K562 (cell line): ENCODE measurements around the gene SLC9A1. TPM values are rescaled to one million over a fixed set of nuclear protein-coding genes. Genes with fewer than 3 reads are reported as not detected.

Source experiments
- BRF2 ChIP-seq: IDR thresholded peaks from 3 replicates; pipeline ENCODE4 v1.6.1; 2011; ENCODE audit warnings: borderline replicate concordance, mild to moderate bottlenecking; ENCODE audit not compliant: insufficient read length, insufficient read depth
- CBFA2T2 ChIP-seq: fragments of 450-650 bp; conservative IDR thresholded peaks from 2 replicates; pipeline ENCODE4 v1.6.1; 2017; ENCODE audit warnings: mild to moderate bottlenecking
- CEBPG ChIP-seq, 3 experiments: fragments of 200-800 bp in 1 of 3; sonication (Bioruptor generic) in 1 of 3; sonication (generic) in 1 of 3; formaldehyde crosslinking in 1 of 3; IDR thresholded peaks in 2 of 3; conservative IDR thresholded peaks in 1 of 3; 2 replicates each; pipeline versions ENCODE4 v1.6.1 to v1.8.0; 2016 to 2022; ENCODE audit warnings: missing compliant biosample characterization in 2 of 3, missing genetic modification characterization in 2 of 3, mild to moderate bottlenecking in 1 of 3, missing genetic modification reagents in 1 of 3
- CLOCK ChIP-seq: fragments of 250-450 bp; sonication (Bioruptor Pico); IDR thresholded peaks from 2 replicates; pipeline ENCODE4 v1.4.0; 2020; ENCODE audit warnings: mild to moderate bottlenecking, moderate library complexity, borderline replicate concordance
- CREB5 ChIP-seq: fragments of 250-450 bp; sonication (Bioruptor Pico); IDR thresholded peaks from 2 replicates; pipeline ENCODE4 v1.5.0; 2020; ENCODE audit warnings: mild to moderate bottlenecking
- DNMT1 ChIP-seq: fragments of 450-650 bp; IDR thresholded peaks from 2 replicates; pipeline ENCODE4 v1.6.1; 2016; ENCODE audit warnings: antibody characterized with exemption, mild to moderate bottlenecking
- DPF2 ChIP-seq: fragments of 450-650 bp; IDR thresholded peaks from 2 replicates; pipeline ENCODE4 v1.6.1; 2016
- GTF2A2 ChIP-seq: IDR thresholded peaks from 2 replicates; pipeline ENCODE4 v1.6.1; 2016; ENCODE audit warnings: mild to moderate bottlenecking, missing genetic modification characterization, missing compliant biosample characterization
- HDAC1 ChIP-seq, 2 experiments: fragments of 450-650 bp; IDR thresholded peaks; 2 replicates each; pipeline ENCODE4 v1.6.1; 2016 to 2017; ENCODE audit warnings: inconsistent platforms in 1 of 2, mild to moderate bottlenecking in 1 of 2, moderate library complexity in 1 of 2
- KLF16 ChIP-seq: IDR thresholded peaks from 2 replicates; pipeline ENCODE4 v1.6.1; 2016; ENCODE audit warnings: antibody characterized with exemption
- MAFG ChIP-seq: fragments of 450-650 bp; conservative IDR thresholded peaks from 2 replicates; pipeline ENCODE4 v1.6.1; 2016; ENCODE audit warnings: missing genetic modification characterization, missing compliant biosample characterization
- PBX2 ChIP-seq, 2 experiments: IDR thresholded peaks in 1 of 2; conservative IDR thresholded peaks in 1 of 2; 2 replicates each; pipeline ENCODE4 v1.6.1; 2016; ENCODE audit warnings: low read depth in 2 of 2, mild to moderate bottlenecking in 1 of 2, missing compliant biosample characterization in 1 of 2, missing genetic modification characterization in 1 of 2, moderate library complexity in 1 of 2
- PRMT5 ChIP-seq: sonication (generic); formaldehyde crosslinking; IDR thresholded peaks from 2 replicates; pipeline ENCODE4 v1.5.0; 2020; ENCODE audit warnings: missing genetic modification reagents
- SMAD3 ChIP-seq: fragments of 450-650 bp; formaldehyde crosslinking; conservative IDR thresholded peaks from 2 replicates; pipeline ENCODE4 v1.4.0; 2020; ENCODE audit warnings: mild to moderate bottlenecking
- SMARCC2 ChIP-seq: fragments of 450-650 bp; IDR thresholded peaks from 2 replicates; pipeline ENCODE4 v1.6.1; 2017; ENCODE audit warnings: antibody characterized with exemption, moderate library complexity, mild to moderate bottlenecking, low read depth
- SP1 ChIP-seq: sonication (generic); formaldehyde crosslinking; IDR thresholded peaks from 2 replicates; pipeline ENCODE4 v1.8.1; 2022; ENCODE audit warnings: mild to moderate bottlenecking, missing genetic modification reagents
- XRCC4 ChIP-seq: IDR thresholded peaks from one replicate; pipeline ENCODE4 v1.6.1; 2011; ENCODE audit not compliant: insufficient read depth, insufficient read length; ENCODE audit errors: extremely low read depth
- ZNF146 ChIP-seq: IDR thresholded peaks from one replicate; pipeline ENCODE4 v1.6.1; 2018; ENCODE audit warnings: missing compliant biosample characterization; ENCODE audit not compliant: unreplicated experiment
- ZNF174 ChIP-seq: fragments of 250-450 bp; sonication (Bioruptor Pico); IDR thresholded peaks from 2 replicates; pipeline ENCODE4 v1.4.0; 2020; ENCODE audit warnings: mild to moderate bottlenecking
- polyA plus RNA-seq, 8 experiments: library from polyadenylated mRNA; depleted of rRNA in 4 of 8; stranded (reverse) in 5 of 8; unstranded in 3 of 8; fragments of >200 nt; fragmentation: Nextera tagmentation in 2 of 8; fragmentation: Illumina TruSeq in 1 of 8; extraction: Ambion mirVana in 2 of 8; extraction: Trizol in 1 of 8; gene quantifications; 2 replicates each; pipeline versions ENCODE4 v1.2.1 to v1.2.3, GENCODE V29; 2011 to 2014; ENCODE audit warnings: inconsistent platforms in 1 of 8, missing spikeins in 1 of 8
- total RNA-seq, 7 experiments: library from RNA; depleted of rRNA in 6 of 7; stranded (reverse); fragments of >200 nt in 6 of 7; fragmentation: Illumina TruSeq in 2 of 7; extraction: Trizol in 2 of 7; gene quantifications; 2 replicates each; pipeline versions ENCODE4 v1.2.1 to v1.2.3, GENCODE V29; 2011 to 2021; ENCODE audit warnings: low replicate concordance in 1 of 7

SLC9A1 gene
- total and polyA plus RNA-seq, 9 of the 15 experiments (the other 6 are each of a cell fraction or from before 2014, with no cell fraction given): 0.59 to 14.4 (median 2.0) TPM

- TF ChIP-seq PBX2 (CRISPR knock-in tag; IDR thresholded peaks at IDR 0.05; ENCODE audit: low read depth): no peak
- peak; percentile 93 for TF ChIP-seq PBX2 (tag; conservative IDR thresholded peaks at IDR 0.05; ENCODE audit: low read depth)
- TF ChIP-seq PRMT5 (CRISPR knock-in tag): no peak
- TF ChIP-seq ZNF146 (CRISPR knock-in tag): no peak
- TF ChIP-seq SMAD3: peak; percentile 28; the same call in 1 of the 2 replicates
- no peak for TF ChIP-seq XRCC4
- no peak for TF ChIP-seq BRF2
- TF ChIP-seq HDAC1 (IDR thresholded peaks at IDR 0.05): peak in 1 of 2 experiments; percentile 81; a peak in 2 of 4 replicates
- TF ChIP-seq DNMT1: no peak
- TF ChIP-seq DPF2: peak; percentile 100
- TF ChIP-seq CREB5 (CRISPR knock-in tag): 0 out of 2 replicates have a peak, but pooled peaks have one; percentile 19
- TF ChIP-seq SP1 (CRISPR knock-in tag): no peak; the same call in 1 of the 2 replicates
- TF ChIP-seq SMARCC2: peak; percentile 99
- no peak for TF ChIP-seq GTF2A2 (tag)
- no peak for TF ChIP-seq CLOCK (CRISPR knock-in tag)
- TF ChIP-seq CBFA2T2: peak; percentile 94
- peak; percentile 84 for TF ChIP-seq KLF16
- no peak for TF ChIP-seq ZNF174 (CRISPR knock-in tag)
- TF ChIP-seq MAFG (tag): 0 out of 2 replicates have a peak, but pooled peaks have one; percentile 4
- TF ChIP-seq CEBPG (CRISPR knock-in tag; IDR thresholded peaks at IDR 0.05): no peak
- TF ChIP-seq CEBPG (tag; conservative IDR thresholded peaks at IDR 0.05 in 1 of 2, IDR thresholded peaks at IDR 0.05 in 1 of 2): no peak
These were observed 80.6 kb downstream of the SLC9A1 start (continued) for GRCh38 chr1:27074175-27074780.
